IgD-negative memory B cell (primary cell): ENCODE measurements around the gene LAIR2. TPM values are rescaled to one million over a fixed set of nuclear protein-coding genes. Genes with fewer than 3 reads are reported as not detected.

Experiments used
- H3K27ac Mint-ChIP-seq, 3 donors: one replicate each; pipeline ENCODE4 v1.8.0; 2020 to 2022; ENCODE audit warnings: mild to moderate bottlenecking in 3 of 3, mixed read lengths in 3 of 3, moderate library complexity in 1 of 3
- H3K27me3 Mint-ChIP-seq: one replicate; pipeline ENCODE4 v1.8.0; 2021; ENCODE audit warnings: mixed read lengths
- H3K36me3 Mint-ChIP-seq: one replicate; pipeline ENCODE4 v1.8.0; 2020; ENCODE audit warnings: mild to moderate bottlenecking, mixed read lengths
- H3K4me1 Mint-ChIP-seq, 3 donors: one replicate each; pipeline ENCODE4 v1.8.0; 2020 to 2022; ENCODE audit warnings: mixed read lengths in 3 of 3, mild to moderate bottlenecking in 1 of 3
- H3K4me3 Mint-ChIP-seq, 4 donors: one replicate each; pipeline ENCODE4 v1.8.0; 2020 to 2022; ENCODE audit warnings: mild to moderate bottlenecking in 4 of 4, mixed read lengths in 4 of 4, moderate library complexity in 3 of 4
- H3K9me3 Mint-ChIP-seq, 3 donors: one replicate each; pipeline ENCODE4 v1.8.0; 2020 to 2021; ENCODE audit warnings: mixed read lengths in 3 of 3, mild to moderate bottlenecking in 1 of 3
- polyA plus RNA-seq: library from polyadenylated mRNA; unstranded; fragments of 300-500 nt; fragmentation: Illumina TruSeq; gene quantifications from one replicate; pipeline ENCODE4 v1.2.3, GENCODE V29; 2021

Gene LAIR2
- 0.99 TPM for polyA plus RNA-seq

DNA sequence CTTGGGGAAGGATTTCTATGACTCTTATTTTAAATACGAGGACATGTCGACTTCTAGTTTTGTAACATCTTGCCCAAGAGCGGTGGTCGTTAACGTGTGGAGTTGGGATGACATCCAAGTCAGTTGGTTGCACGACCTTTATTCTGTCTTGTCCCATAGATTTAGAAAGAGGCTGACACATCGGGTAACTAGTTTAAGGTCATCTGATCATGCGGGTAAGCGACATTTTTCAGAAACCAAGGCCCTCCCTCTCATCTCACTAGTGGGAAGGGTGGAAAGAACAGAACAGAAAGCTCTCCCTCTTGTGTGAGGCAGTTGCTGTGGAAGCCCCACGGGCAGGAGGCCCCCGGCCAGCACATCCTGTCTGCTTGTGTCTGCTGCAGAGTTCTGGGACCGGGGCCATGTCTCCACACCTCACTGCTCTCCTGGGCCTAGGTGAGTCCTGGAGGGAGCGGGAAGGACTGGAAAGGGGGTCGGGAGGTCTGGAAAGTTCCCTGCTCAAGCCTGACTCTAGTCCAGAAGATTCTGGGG is at the start of gene LAIR2:
LAIR2 (plus strand) TSS at position 314 of the 531 bp plus-strand sequence; CDS start at position 402, 88 bp downstream.
- Mint-ChIP-seq H3K4me3 (no peak within 1 kb of the TSS), H3K36me3 (no peaks in the 10 kb centered on the region), H3K4me1 (peaks cover 9 to 13% (median 12%) of the 10 kb centered on the region in 3 donors), H3K9me3 (peaks cover 2 to 5% (median 3%) of the 10 kb centered on the region in 3 donors), H3K27ac (no peak within 1 kb of the TSS), H3K27me3 (peaks cover 46% of the 10 kb centered on the region)

DNA sequence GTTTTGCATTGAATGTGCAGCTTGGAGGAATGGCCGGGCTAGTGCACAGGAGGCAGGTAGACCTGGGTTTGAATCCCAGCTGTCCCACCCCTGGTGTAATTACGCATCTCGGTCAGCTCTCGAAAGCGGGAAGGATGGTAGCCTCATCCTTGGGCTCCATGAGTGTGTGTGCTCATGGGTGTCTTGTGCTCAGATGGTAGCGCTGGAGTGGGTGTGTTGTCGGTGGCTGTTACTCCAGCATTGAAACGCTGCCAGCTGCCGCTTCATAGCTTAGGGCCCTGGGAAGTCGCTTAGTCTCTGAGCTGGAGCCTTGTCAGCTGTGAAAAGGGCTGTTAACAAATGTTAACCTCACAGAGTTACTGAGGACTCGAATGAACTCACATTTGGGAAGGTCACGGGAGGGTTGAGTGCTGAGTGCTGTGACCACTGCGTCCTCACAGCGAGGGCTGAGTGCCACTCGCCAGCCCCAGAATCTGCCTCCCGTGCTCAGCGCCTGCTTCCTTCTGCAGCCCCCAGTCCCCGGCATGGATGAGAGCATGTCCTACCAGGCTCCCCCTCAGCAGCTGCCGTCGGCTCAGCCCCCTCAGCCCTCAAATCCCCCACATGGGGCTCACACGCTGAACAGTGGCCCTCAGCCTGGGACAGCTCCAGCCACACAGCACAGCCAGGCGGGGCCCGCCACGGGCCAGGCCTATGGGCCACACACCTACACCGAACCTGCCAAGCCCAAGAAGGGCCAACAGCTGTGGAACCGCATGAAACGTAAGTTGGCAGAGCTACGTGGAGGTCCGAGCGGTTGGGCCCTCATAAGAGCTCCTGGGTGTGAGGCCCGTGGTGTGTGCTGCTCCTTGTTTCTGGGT is 48.5 kb upstream of the LAIR2 start:
- H3K9me3 Mint-ChIP-seq, result no peaks in the 10 kb centered on the region
- H3K36me3 Mint-ChIP-seq, result peaks cover 11% of the 10 kb centered on the region
- H3K27ac Mint-ChIP-seq, result peak overlapping the region in 2 of 3 donors; percentile 3 to 59
- H3K4me1 Mint-ChIP-seq, result peaks cover 11 to 22% (median 17%) of the 10 kb centered on the region in 3 donors
- H3K4me3 Mint-ChIP-seq, result peak overlapping the region in 1 of 4 donors; percentile 95
- no peaks in the 10 kb centered on the region for H3K27me3 Mint-ChIP-seq

DNA sequence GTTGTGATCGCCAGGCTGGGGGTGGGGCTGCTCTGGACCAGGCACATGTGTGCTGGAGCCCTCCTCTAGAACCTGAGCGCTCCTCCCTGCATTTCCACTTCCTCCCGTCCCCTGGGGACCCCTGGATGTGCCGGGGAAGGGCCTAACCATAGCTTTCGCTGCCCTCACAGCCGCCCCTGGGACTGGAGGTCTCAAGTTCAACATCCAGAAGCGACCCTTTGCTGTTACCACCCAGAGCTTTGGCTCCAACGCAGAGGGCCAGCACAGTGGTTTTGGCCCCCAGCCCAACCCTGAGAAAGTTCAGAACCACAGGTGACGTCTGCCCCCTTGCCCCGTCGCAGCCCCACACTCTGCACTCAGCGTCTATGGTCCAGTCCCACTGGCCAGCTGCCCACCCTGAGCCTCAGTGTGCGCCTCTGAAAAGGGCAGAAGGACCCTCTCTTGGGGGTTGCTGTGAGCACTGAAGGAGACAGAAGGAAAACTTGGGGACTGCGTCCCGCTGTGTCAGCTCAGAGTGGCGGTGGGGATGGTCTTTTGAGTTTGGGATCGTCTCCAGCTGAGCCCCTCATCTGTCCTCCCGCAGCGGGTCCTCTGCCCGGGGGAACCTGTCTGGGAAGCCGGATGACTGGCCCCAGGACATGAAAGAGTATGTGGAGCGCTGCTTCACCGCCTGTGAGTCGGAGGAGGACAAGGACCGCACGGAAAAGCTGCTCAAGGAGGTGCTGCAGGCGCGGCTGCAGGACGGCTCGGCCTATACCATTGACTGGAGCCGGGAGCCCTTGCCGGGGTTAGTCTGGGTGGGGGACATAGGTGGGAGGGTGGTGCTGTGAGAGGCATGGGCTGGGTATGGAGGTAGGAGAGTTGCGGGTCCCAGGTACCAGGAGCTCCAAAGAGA is 47.6 kb upstream of the LAIR2 start:
- peaks cover 10 to 21% (median 17%) of the 10 kb centered on the region in 3 donors for H3K4me1 Mint-ChIP-seq
- H3K27ac Mint-ChIP-seq, result peak overlapping the region in 1 of 3 donors; percentile 64
- peaks cover 11% of the 10 kb centered on the region for H3K36me3 Mint-ChIP-seq
- no peaks in the 10 kb centered on the region for H3K9me3 Mint-ChIP-seq
- H3K4me3 Mint-ChIP-seq, result peak overlapping the region in 1 of 4 donors; percentile 23
- H3K27me3 Mint-ChIP-seq, result no peaks in the 10 kb centered on the region

DNA sequence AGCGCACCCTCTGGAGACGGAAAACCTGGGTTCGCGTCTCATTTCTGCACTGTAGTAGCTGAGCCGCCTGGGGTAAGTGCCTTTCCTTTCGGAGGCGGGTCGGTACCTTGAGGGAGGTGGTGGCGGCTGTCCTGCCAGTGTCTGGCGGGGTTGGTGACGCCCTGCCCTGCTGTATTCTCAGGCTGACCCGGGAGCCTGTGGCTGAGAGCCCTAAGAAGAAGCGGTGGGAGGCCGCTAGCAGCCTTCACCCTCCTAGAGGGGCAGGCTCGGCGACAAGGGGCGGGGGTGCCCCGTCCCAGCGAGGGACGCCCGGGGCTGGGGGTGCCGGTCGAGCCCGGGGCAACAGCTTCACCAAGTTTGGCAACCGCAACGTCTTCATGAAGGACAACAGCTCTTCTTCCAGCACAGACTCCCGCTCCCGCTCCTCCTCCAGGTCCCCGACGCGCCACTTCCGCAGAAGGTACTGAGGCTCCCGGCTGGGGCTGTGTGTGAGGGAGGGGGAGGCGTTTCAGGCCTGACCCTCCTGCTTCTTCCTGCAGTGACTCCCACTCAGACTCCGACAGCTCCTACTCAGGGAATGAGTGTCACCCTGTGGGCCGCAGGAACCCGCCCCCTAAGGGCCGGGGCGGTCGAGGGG is 46.7 kb upstream of the LAIR2 start:
- Mint-ChIP-seq H3K27ac (peak overlapping the region in 1 of 3 donors; percentile 64), H3K4me1 (peaks cover 2 to 17% (median 10%) of the 10 kb centered on the region in 3 donors), H3K4me3 (peak overlapping the region in 1 of 4 donors; percentile 23), H3K36me3 (peaks cover 10% of the 10 kb centered on the region), H3K9me3 (no peaks in the 10 kb centered on the region), H3K27me3 (no peaks in the 10 kb centered on the region)

DNA sequence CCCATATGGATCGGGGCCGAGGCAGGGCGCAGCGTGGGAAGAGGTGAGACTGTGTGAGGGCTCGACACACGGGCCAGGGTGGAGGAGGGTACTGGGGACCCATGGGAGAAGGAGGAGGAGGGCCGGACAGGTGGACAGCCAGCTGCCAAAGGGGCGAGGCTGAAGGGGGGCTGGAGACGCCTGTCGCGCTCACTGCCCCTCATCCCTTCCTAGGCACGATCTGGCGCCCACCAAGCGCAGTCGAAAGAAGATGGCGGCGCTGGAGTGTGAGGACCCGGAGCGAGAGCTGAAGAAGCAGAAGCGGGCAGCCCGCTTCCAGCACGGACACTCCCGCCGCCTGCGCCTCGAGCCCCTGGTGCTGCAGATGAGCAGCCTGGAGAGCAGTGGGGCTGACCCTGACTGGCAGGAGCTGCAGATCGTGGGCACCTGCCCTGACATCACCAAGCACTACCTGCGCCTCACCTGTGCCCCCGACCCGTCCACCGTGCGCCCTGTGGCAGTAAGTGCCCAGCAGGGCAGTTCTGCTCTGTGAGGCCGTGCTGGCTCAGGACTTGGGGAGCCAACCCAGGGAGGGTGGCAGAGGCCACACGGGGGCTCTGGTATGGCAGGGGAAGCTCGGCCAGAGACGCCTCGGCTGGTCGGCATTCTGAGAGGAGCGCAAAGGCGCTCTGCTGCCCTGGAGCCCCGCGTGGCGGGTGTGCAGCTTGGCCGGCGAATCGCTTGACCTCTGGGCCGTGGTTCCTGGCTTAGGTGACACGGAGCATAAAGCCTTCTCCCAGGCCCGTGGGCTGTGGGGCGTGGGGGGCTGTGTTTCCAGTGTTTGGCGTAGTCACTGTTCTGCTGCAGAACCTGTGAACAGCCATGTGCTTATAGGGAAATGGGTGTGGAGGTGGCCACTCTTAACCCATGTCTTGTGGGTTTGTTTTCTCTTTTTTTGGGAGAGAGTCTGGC is 45.9 kb upstream of the LAIR2 start:
- peaks cover 0 to 11% (median 6%) of the 10 kb centered on the region in 3 donors for H3K4me1 Mint-ChIP-seq
- H3K4me3 Mint-ChIP-seq, result peak overlapping the region in 1 of 4 donors; percentile 70
- H3K27ac Mint-ChIP-seq, result peak overlapping the region in 1 of 3 donors; percentile 76
- peaks cover 10% of the 10 kb centered on the region for H3K36me3 Mint-ChIP-seq
- no peaks in the 10 kb centered on the region for H3K9me3 Mint-ChIP-seq
- no peaks in the 10 kb centered on the region for H3K27me3 Mint-ChIP-seq

GRCh38 chr19:54457773-54458647 is 44.6 kb upstream of the LAIR2 start:
- Mint-ChIP-seq H3K27ac (peak overlapping the region in 2 of 3 donors; percentile 76 to 78), H3K4me3 (peak overlapping the region in 2 of 4 donors; percentile 8 to 54), H3K36me3 (peaks cover 7% of the 10 kb centered on the region)

GRCh38 chr19:54458648-54459281 is 43.9 kb upstream of the LAIR2 start:
- peaks cover 3 to 10% (median 8%) of the 10 kb centered on the region in 3 donors for H3K4me1 Mint-ChIP-seq
- H3K36me3 Mint-ChIP-seq, result peaks cover 5% of the 10 kb centered on the region
- no peaks in the 10 kb centered on the region for H3K9me3 Mint-ChIP-seq
- peak overlapping the region in 2 of 3 donors; percentile 76 to 78 for H3K27ac Mint-ChIP-seq
- peak overlapping the region in 2 of 4 donors; percentile 49 to 54 for H3K4me3 Mint-ChIP-seq
- no peaks in the 10 kb centered on the region for H3K27me3 Mint-ChIP-seq

More at GRCh38 chr19:54457773-54458647, 44.6 kb upstream of the LAIR2 start:
- H3K9me3 Mint-ChIP-seq, result no peaks in the 10 kb centered on the region
- H3K27me3 Mint-ChIP-seq, result no peaks in the 10 kb centered on the region
- H3K4me1 Mint-ChIP-seq, result peaks cover 0 to 10% (median 8%) of the 10 kb centered on the region in 3 donors

- Mint-ChIP-seq H3K36me3 (peaks cover 5% of the 10 kb centered on the region), H3K4me3 (peak overlapping the region in 1 of 4 donors; percentile 54), H3K27ac (peak overlapping the region in 2 of 3 donors; percentile 76 to 78), H3K4me1 (peaks cover 9 to 13% (median 12%) of the 10 kb centered on the region in 3 donors), H3K9me3 (no peaks in the 10 kb centered on the region), H3K27me3 (no peaks in the 10 kb centered on the region)
Measured at GRCh38 chr19:54459282-54460229, 43.1 kb upstream of the LAIR2 start.

GRCh38 chr19:54460230-54461005 is 42.2 kb upstream of the LAIR2 start:
- peak overlapping the region in 2 of 3 donors; percentile 59 to 76 for H3K27ac Mint-ChIP-seq

GRCh38 chr19:54461210-54461609 is 41.4 kb upstream of the LAIR2 start:
- peak overlapping the region in 2 of 4 donors; percentile 60 to 72 for H3K4me3 Mint-ChIP-seq
- peaks cover 9 to 13% (median 12%) of the 10 kb centered on the region in 3 donors for H3K4me1 Mint-ChIP-seq
- H3K27me3 Mint-ChIP-seq, result no peaks in the 10 kb centered on the region
- H3K9me3 Mint-ChIP-seq, result no peaks in the 10 kb centered on the region
- peaks cover 4% of the 10 kb centered on the region for H3K36me3 Mint-ChIP-seq
- H3K27ac Mint-ChIP-seq, result peak overlapping the region; percentile 46 to 59 (median 51)

More at GRCh38 chr19:54460230-54461005, 42.2 kb upstream of the LAIR2 start:
- Mint-ChIP-seq H3K9me3 (no peaks in the 10 kb centered on the region), H3K36me3 (peaks cover 5% of the 10 kb centered on the region), H3K27me3 (no peaks in the 10 kb centered on the region), H3K4me3 (peak overlapping the region in 2 of 4 donors; percentile 28 to 54), H3K4me1 (peaks cover 9 to 13% (median 12%) of the 10 kb centered on the region in 3 donors)

GRCh38 chr19:54461613-54462012 is 41.0 kb upstream of the LAIR2 start:
- Mint-ChIP-seq H3K4me3 (peak overlapping the region in 3 of 4 donors; percentile 39 to 72 (median 60)), H3K9me3 (no peaks in the 10 kb centered on the region), H3K36me3 (peaks cover 3% of the 10 kb centered on the region), H3K27ac (peak overlapping the region; percentile 46 to 59 (median 51)), H3K27me3 (no peaks in the 10 kb centered on the region), H3K4me1 (peaks cover 12 to 14% (median 13%) of the 10 kb centered on the region in 3 donors)
